Smooth muscle cell of the pulmonary artery (primary cell): Measurements from ENCODE around the gene HTR4. TPM values are rescaled to one million over a fixed set of nuclear protein-coding genes. Genes with fewer than 3 reads are reported as not detected.

ENCODE experiments used
- total RNA-seq: library from RNA; depleted of rRNA; stranded (reverse); fragments of >200 nt; gene quantifications from 2 replicates; pipeline ENCODE4 v1.2.3, GENCODE V29; 2014

The HTR4 gene, protein sequence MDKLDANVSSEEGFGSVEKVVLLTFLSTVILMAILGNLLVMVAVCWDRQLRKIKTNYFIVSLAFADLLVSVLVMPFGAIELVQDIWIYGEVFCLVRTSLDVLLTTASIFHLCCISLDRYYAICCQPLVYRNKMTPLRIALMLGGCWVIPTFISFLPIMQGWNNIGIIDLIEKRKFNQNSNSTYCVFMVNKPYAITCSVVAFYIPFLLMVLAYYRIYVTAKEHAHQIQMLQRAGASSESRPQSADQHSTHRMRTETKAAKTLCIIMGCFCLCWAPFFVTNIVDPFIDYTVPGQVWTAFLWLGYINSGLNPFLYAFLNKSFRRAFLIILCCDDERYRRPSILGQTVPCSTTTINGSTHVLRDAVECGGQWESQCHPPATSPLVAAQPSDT
- 0.07 and 3.3 TPM in 2 replicates for total RNA-seq

GRCh38 chr5:148653836-148654781, at the start of gene HTR4:
Gene HTR4 (minus strand): TSS chr5:148654527. CDS start chr5:148637014, 17,513 bp downstream.

Other genes starting within 250 kb of the HTR4 start
- 0.59 and 1.2 TPM in 2 replicates for gene ADRB2, start 172.1 kb upstream of the HTR4 start, total RNA-seq